OCI-LY3 (cell line): ENCODE measurements around the gene SREBF1.

Source experiments
- CTCF ChIP-seq: fragments of 200-600, 300-600 bp; sonication (generic); IDR thresholded peaks from 2 replicates; pipeline ENCODE4 v1.5.1; 2014; ENCODE audit warnings: antibody characterized with exemption, low read length, low read depth
- EZH2phosphoT487 ChIP-seq: fragments of 200-600 bp; shearing (Covaris generic); IDR thresholded peaks from 2 replicates; pipeline ENCODE4 v1.6.1; 2018; ENCODE audit warnings: antibody characterized with exemption, mixed run types, low read depth

- TF ChIP-seq CTCF (no peak), EZH2phosphoT487 (no peak)
Observed at GRCh38 chr17:17855976-17856375, 19.2 kb upstream of the SREBF1 start.
